Esophagus muscularis mucosa (tissue), 4 donors: ENCODE data around the gene OSBPL2. TPM values are rescaled to one million over a fixed set of nuclear protein-coding genes. Genes with fewer than 3 reads are reported as not detected.

Experiments used
- DNase-seq: peaks from one replicate; pipeline ENCODE4 v3.0.0-alpha.2; 2017; ENCODE audit errors: extremely low spot score
- H3K27ac ChIP-seq, 4 donors: fragments of 200-600 bp; sonication (generic); replicated peaks in 1 of 4; 1 replicate in 3 of 4; 2 replicates in 1 of 4; pipeline ENCODE4 v1.5.1; 2016 to 2019; ENCODE audit warnings: mild to moderate bottlenecking in 1 of 4
- H3K27me3 ChIP-seq, 4 donors: fragments of 200-600 bp; sonication (generic); one replicate each; pipeline versions ENCODE4 v1.5.1 to v1.6.0; 2016 to 2019
- H3K36me3 ChIP-seq, 4 donors: fragments of 200-600 bp; sonication (generic); one replicate each; pipeline ENCODE4 v1.5.1; 2016 to 2019
- H3K4me1 ChIP-seq, 4 donors: fragments of 200-600 bp; sonication (generic); one replicate each; pipeline ENCODE4 v1.5.1; 2016 to 2019
- H3K4me3 ChIP-seq, 4 donors: fragments of 200-600 bp; sonication (generic); 1 replicate in 2 of 4; 2 replicates in 2 of 4; pipeline ENCODE4 v1.5.1; 2016 to 2019; ENCODE audit warnings: mild to moderate bottlenecking in 4 of 4, moderate library complexity in 1 of 4
- H3K9me3 ChIP-seq, 4 donors: fragments of 200-600 bp; sonication (generic); 1 replicate in 3 of 4; 2 replicates in 1 of 4; pipeline ENCODE4 v1.5.1; 2016 to 2019
- CTCF ChIP-seq, 3 experiments: fragments of 200-600 bp in 2 of 3; fragments of 450-650 bp in 1 of 3; sonication (generic) in 2 of 3; IDR thresholded peaks; one replicate each; pipeline ENCODE4 v1.5.1; 2017 to 2019; ENCODE audit warnings: antibody characterized with exemption in 3 of 3, mild to moderate bottlenecking in 2 of 3, moderate library complexity in 1 of 3
- EP300 ChIP-seq: sonication (generic); formaldehyde crosslinking; IDR thresholded peaks from one replicate; pipeline ENCODE4 v1.6.1; 2017; ENCODE audit warnings: antibody characterized with exemption
- POLR2A ChIP-seq: fragments of 450-650 bp; IDR thresholded peaks from one replicate; pipeline ENCODE4 v1.6.1; 2017; ENCODE audit warnings: antibody characterized with exemption, moderate library complexity, mild to moderate bottlenecking, low read depth
- POLR2AphosphoS5 ChIP-seq, 2 donors: sonication (generic); formaldehyde crosslinking; IDR thresholded peaks; one replicate each; pipeline ENCODE4 v1.6.1; 2017; ENCODE audit warnings: antibody characterized with exemption in 2 of 2
- WGBS: methylation state at CpG from one replicate; pipeline ENCODE4 v1.1.5; 2018; 5-methylcytosine and 5-hydroxymethylcytosine counted together
- intact Hi-C: fragments of 100-400 bp; cut with DNase I; formaldehyde crosslinking; loops from one replicate; pipeline ENCODE4 v1.15.1; 2023
- total RNA-seq, 4 donors: library from RNA; depleted of rRNA; stranded (reverse); fragments of >200 nt; gene quantifications; one replicate each; pipeline versions ENCODE4 v1.1.0 to v1.2.1, GENCODE V29; 2016

Gene OSBPL2
- total RNA-seq, 4 donors from 2014 or later: 34.5 to 52.7 (median 44.2) TPM

GRCh38 chr20:62232194-62232593 lies 6.1 kb upstream of the OSBPL2 start:
- Histone ChIP-seq H3K9me3 (no peaks in the 10 kb centered on the region), H3K36me3 (no peaks in the 10 kb centered on the region), H3K4me3 (no peak overlapping the region), H3K27ac (no peak overlapping the region), H3K4me1 (peaks cover 0 to 12% (median 0%) of the 10 kb centered on the region in 4 donors), H3K27me3 (peaks cover 0 to 77% (median 7%) of the 10 kb centered on the region in 4 donors)
- DNase-seq: no peak
- no peak for TF ChIP-seq EP300
- 86% methylated on average over 7 of the region's 7 CpGs for WGBS
- intact Hi-C loops: no loop called here

GRCh38 chr20:62232770-62233645 lies 5.3 kb upstream of the OSBPL2 start:
- no peak overlapping the region for H3K4me3 ChIP-seq
- intact Hi-C loops: no loop called here

GRCh38 chr20:62233684-62234083 lies 4.6 kb upstream of the OSBPL2 start:
- Histone ChIP-seq H3K4me1 (peaks cover 5 to 19% (median 7%) of the 10 kb centered on the region in 4 donors), H3K27me3 (peaks cover 0 to 62% (median 7%) of the 10 kb centered on the region in 4 donors), H3K4me3 (no peak overlapping the region), H3K36me3 (no peaks in the 10 kb centered on the region), H3K9me3 (no peaks in the 10 kb centered on the region), H3K27ac (no peak overlapping the region)
- TF ChIP-seq EP300 (no peak), CTCF (IDR thresholded peaks at IDR 0.05) (no peak), POLR2A (no peak), POLR2AphosphoS5 (IDR thresholded peaks at IDR 0.05) (no peak)
- WGBS: 96% methylated on average over 3 of the region's 4 CpGs
- no peak for DNase-seq
- intact Hi-C loops: no loop called here

More at GRCh38 chr20:62232770-62233645, 5.3 kb upstream of the OSBPL2 start:
- peaks cover 0 to 69% (median 7%) of the 10 kb centered on the region in 4 donors for H3K27me3 ChIP-seq
- no peak for DNase-seq
- no peak for TF ChIP-seq POLR2AphosphoS5 (IDR thresholded peaks at IDR 0.05)
- no peak for TF ChIP-seq EP300
- no peak for TF ChIP-seq POLR2A
- no peak for TF ChIP-seq CTCF (IDR thresholded peaks at IDR 0.05)
- H3K9me3 ChIP-seq: no peaks in the 10 kb centered on the region
- no peak overlapping the region for H3K27ac ChIP-seq
- peaks cover 5 to 19% (median 7%) of the 10 kb centered on the region in 4 donors for H3K4me1 ChIP-seq
- 70% methylated on average over 18 of the region's 18 CpGs for WGBS
- no peaks in the 10 kb centered on the region for H3K36me3 ChIP-seq

- H3K27me3 ChIP-seq: peaks cover 0 to 57% (median 7%) of the 10 kb centered on the region in 4 donors
- TF ChIP-seq EP300 (no peak), POLR2AphosphoS5 (IDR thresholded peaks at IDR 0.05) (no peak), CTCF (IDR thresholded peaks at IDR 0.05) (no peak), POLR2A (no peak)
- WGBS: 74% methylated on average over 2 of the region's 5 CpGs
- H3K27ac ChIP-seq: no peak overlapping the region
- no peak overlapping the region for H3K4me3 ChIP-seq
- H3K36me3 ChIP-seq: no peaks in the 10 kb centered on the region
- H3K4me1 ChIP-seq: peaks cover 10 to 21% (median 11%) of the 10 kb centered on the region in 4 donors
- intact Hi-C loops: no loop called here
- H3K9me3 ChIP-seq: no peaks in the 10 kb centered on the region
- no peak for DNase-seq
Observed at GRCh38 chr20:62234339-62234738, 4.0 kb upstream of the OSBPL2 start.

GRCh38 chr20:62235001-62235776 lies 3.1 kb upstream of the OSBPL2 start:
- intact Hi-C loops: no loop called here
- no peak for DNase-seq
- H3K27me3 ChIP-seq: peaks cover 0 to 56% (median 7%) of the 10 kb centered on the region in 4 donors
- no peak overlapping the region for H3K27ac ChIP-seq
- no peak overlapping the region for H3K4me3 ChIP-seq
- TF ChIP-seq CTCF (IDR thresholded peaks at IDR 0.05) (no peak), POLR2A (no peak), EP300 (no peak), POLR2AphosphoS5 (IDR thresholded peaks at IDR 0.05) (no peak)
- WGBS: 79% methylated on average over 16 of the region's 16 CpGs
- no peaks in the 10 kb centered on the region for H3K36me3 ChIP-seq
- H3K4me1 ChIP-seq: peaks cover 19 to 27% (median 20%) of the 10 kb centered on the region in 4 donors
- H3K9me3 ChIP-seq: no peaks in the 10 kb centered on the region
